HepG2 (cell line): ENCODE data around the gene ZC3H18. TPM values are rescaled to one million over a fixed set of nuclear protein-coding genes. Genes with fewer than 3 reads are reported as not detected.
A peak's percentile ranks its signal among the peaks of the same experiment; 100 is the strongest.

Source experiments
- ETV6 ChIP-seq: sonication (generic); formaldehyde crosslinking; conservative IDR thresholded peaks from 2 replicates; pipeline ENCODE4 v1.4.0; 2020; ENCODE audit warnings: missing genetic modification reagents
- FOXA3 ChIP-seq: IDR thresholded peaks from 2 replicates; pipeline ENCODE4 v1.6.1; 2016; ENCODE audit warnings: missing genetic modification reagents, missing compliant biosample characterization
- MEIS1 ChIP-seq: sonication (generic); formaldehyde crosslinking; IDR thresholded peaks from 2 replicates; pipeline ENCODE4 v1.9.0; 2021; ENCODE audit warnings: mild to moderate bottlenecking, missing genetic modification reagents, moderate library complexity, borderline replicate concordance
- NBN ChIP-seq: fragments of 450-650 bp; conservative IDR thresholded peaks from 2 replicates; pipeline ENCODE4 v1.6.1; 2017
- NFAT5 ChIP-seq: sonication (generic); formaldehyde crosslinking; IDR thresholded peaks from 2 replicates; pipeline ENCODE4 v1.4.0; 2020; ENCODE audit warnings: missing genetic modification reagents
- NFIB ChIP-seq: sonication (generic); formaldehyde crosslinking; IDR thresholded peaks from 2 replicates; pipeline ENCODE4 v1.9.0; 2021; ENCODE audit warnings: missing genetic modification reagents, mild to moderate bottlenecking, borderline replicate concordance
- NR2F2 ChIP-seq: IDR thresholded peaks from 2 replicates; pipeline ENCODE4 v1.6.1; 2012; ENCODE audit warnings: low read depth, inconsistent platforms, borderline replicate concordance
- PHF5A ChIP-seq: IDR thresholded peaks from one replicate; pipeline ENCODE4 v1.6.1; 2018; ENCODE audit warnings: low read depth, missing genetic modification reagents; ENCODE audit not compliant: unreplicated experiment
- RARA ChIP-seq: IDR thresholded peaks from 2 replicates; pipeline ENCODE4 v1.6.1; 2016; ENCODE audit warnings: missing genetic modification reagents, missing compliant biosample characterization
- THAP7 ChIP-seq: sonication (generic); formaldehyde crosslinking; IDR thresholded peaks from 2 replicates; pipeline ENCODE4 v1.8.1; 2023; ENCODE audit warnings: mild to moderate bottlenecking, missing genetic modification reagents
- YEATS4 ChIP-seq: sonication (generic); formaldehyde crosslinking; IDR thresholded peaks from 2 replicates; pipeline ENCODE4 v1.4.0; 2020; ENCODE audit warnings: missing genetic modification reagents, borderline replicate concordance
- ZBTB26 ChIP-seq: IDR thresholded peaks from 2 replicates; pipeline ENCODE4 v1.6.1; 2016; ENCODE audit warnings: missing compliant biosample characterization, missing genetic modification reagents, borderline replicate concordance
- ZFP82 ChIP-seq: sonication (generic); formaldehyde crosslinking; IDR thresholded peaks from 2 replicates; pipeline ENCODE4 v1.5.1; 2020; ENCODE audit warnings: mild to moderate bottlenecking, missing genetic modification reagents, borderline replicate concordance
- ZHX1 ChIP-seq: sonication (generic); formaldehyde crosslinking; IDR thresholded peaks from 2 replicates; pipeline ENCODE4 v1.8.1; 2022; ENCODE audit warnings: low read depth, mild to moderate bottlenecking, missing genetic modification reagents
- ZNF224 ChIP-seq: sonication (generic); formaldehyde crosslinking; IDR thresholded peaks from 2 replicates; pipeline ENCODE4 v1.5.0; 2020; ENCODE audit warnings: mild to moderate bottlenecking, missing genetic modification reagents
- ZNF333 ChIP-seq: sonication (generic); formaldehyde crosslinking; IDR thresholded peaks from 2 replicates; pipeline ENCODE4 v1.4.0; 2020; ENCODE audit warnings: mild to moderate bottlenecking, missing genetic modification reagents, borderline replicate concordance
- ZNF709 ChIP-seq: sonication (generic); formaldehyde crosslinking; IDR thresholded peaks from 2 replicates; pipeline ENCODE4 v1.5.0; 2020; ENCODE audit warnings: mild to moderate bottlenecking, missing genetic modification reagents
- ZSCAN31 ChIP-seq: sonication (generic); formaldehyde crosslinking; IDR thresholded peaks from 2 replicates; pipeline ENCODE4 v1.5.0; 2020; ENCODE audit warnings: low read depth, mild to moderate bottlenecking, missing genetic modification reagents
- polyA plus RNA-seq, 8 experiments: library from polyadenylated mRNA; depleted of rRNA in 3 of 8; stranded (reverse) in 7 of 8; unstranded in 1 of 8; fragments of >200 nt; fragmentation: Illumina TruSeq in 4 of 8; extraction: Trizol in 4 of 8; gene quantifications; 2 replicates each; pipeline versions ENCODE4 v1.2.1 to v1.2.3, GENCODE V29; 2011 to 2016; ENCODE audit warnings: low read depth in 4 of 8, missing spikeins in 1 of 8, mixed read lengths in 1 of 8; ENCODE audit not compliant: insufficient read depth in 1 of 8
- total RNA-seq, 5 experiments: library from RNA; depleted of rRNA; stranded (reverse); fragments of >200 nt; fragmentation: Illumina TruSeq; extraction: Trizol; gene quantifications; 2 replicates each; pipeline ENCODE4 v1.2.3, GENCODE V29; 2016; ENCODE audit warnings: low read depth in 1 of 5

The ZC3H18 gene
- total and polyA plus RNA-seq, 2 of the 13 experiments (the other 11 are each of a cell fraction or from before 2014, with no cell fraction given): 11.2 to 27.4 TPM

GRCh38 chr16:88569985-88570690 is at the start of gene ZC3H18 (continued):
- TF ChIP-seq NFAT5 (CRISPR knock-in tag) (peak; percentile 46; the same call in 1 of the 2 replicates), ZNF224 (CRISPR knock-in tag) (0 out of 2 replicates have a peak, but pooled peaks have one; percentile 6), PHF5A (CRISPR knock-in tag) (peak; percentile 83), ZSCAN31 (CRISPR knock-in tag) (0 out of 2 replicates have a peak, but pooled peaks have one; percentile 66), THAP7 (CRISPR knock-in tag) (no peak), ZFP82 (CRISPR knock-in tag) (0 out of 2 replicates have a peak, but pooled peaks have one; percentile 18), NBN (no peak), ZNF709 (CRISPR knock-in tag) (peak; percentile 72; the same call in 1 of the 2 replicates), ZHX1 (CRISPR knock-in tag) (peak; percentile 94), FOXA3 (CRISPR knock-in tag) (peak; percentile 43; the same call in 1 of the 2 replicates), MEIS1 (CRISPR knock-in tag) (peak; percentile 69; the same call in 1 of the 2 replicates), NFIB (CRISPR knock-in tag) (no peak), ETV6 (CRISPR knock-in tag) (peak; percentile 80), ZBTB26 (CRISPR knock-in tag) (no peak), ZNF333 (CRISPR knock-in tag) (no peak; the same call in none of the 2 replicates), NR2F2 (no peak), YEATS4 (CRISPR knock-in tag) (peak; percentile 88), RARA (CRISPR knock-in tag) (peak; percentile 27; the same call in 1 of the 2 replicates)
